AG09319 (cell line): ENCODE data around the gene CEP164.

Source experiments
- DNase-seq: peaks from one replicate; pipeline ENCODE4 v3.0.0-alpha.2; 2010; ENCODE audit warnings: low read depth; ENCODE audit errors: extremely low read depth
- TF ChIP-seq, protein P1 (sequence below): IDR thresholded peaks from 2 replicates; pipeline ENCODE4 v1.5.1; 2011; ENCODE audit warnings: low read depth, mild to moderate bottlenecking, inconsistent platforms, low read length, moderate library complexity

CEP164 gene

DNA sequence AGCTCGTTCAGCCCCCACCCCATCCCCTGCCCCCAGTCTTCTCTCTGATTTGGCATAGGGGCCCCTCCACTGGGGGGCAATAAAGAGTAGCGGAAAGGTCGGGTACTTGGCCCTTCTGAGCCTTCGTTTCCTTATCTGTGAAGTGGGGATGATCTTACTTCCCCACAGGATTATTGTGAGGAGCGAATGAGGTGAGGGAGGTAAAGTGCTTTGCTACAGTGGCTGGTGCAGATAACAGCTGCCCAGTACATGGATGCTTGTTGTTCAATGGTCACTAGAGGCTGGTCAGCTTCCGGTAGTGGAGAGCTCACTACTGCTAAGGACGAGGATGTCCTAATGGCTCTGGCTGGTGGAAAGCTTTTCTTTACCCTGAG is 101.2 kb downstream of the CEP164 start:
- no peak for DNase-seq
- TF ChIP-seq, protein P1, sequence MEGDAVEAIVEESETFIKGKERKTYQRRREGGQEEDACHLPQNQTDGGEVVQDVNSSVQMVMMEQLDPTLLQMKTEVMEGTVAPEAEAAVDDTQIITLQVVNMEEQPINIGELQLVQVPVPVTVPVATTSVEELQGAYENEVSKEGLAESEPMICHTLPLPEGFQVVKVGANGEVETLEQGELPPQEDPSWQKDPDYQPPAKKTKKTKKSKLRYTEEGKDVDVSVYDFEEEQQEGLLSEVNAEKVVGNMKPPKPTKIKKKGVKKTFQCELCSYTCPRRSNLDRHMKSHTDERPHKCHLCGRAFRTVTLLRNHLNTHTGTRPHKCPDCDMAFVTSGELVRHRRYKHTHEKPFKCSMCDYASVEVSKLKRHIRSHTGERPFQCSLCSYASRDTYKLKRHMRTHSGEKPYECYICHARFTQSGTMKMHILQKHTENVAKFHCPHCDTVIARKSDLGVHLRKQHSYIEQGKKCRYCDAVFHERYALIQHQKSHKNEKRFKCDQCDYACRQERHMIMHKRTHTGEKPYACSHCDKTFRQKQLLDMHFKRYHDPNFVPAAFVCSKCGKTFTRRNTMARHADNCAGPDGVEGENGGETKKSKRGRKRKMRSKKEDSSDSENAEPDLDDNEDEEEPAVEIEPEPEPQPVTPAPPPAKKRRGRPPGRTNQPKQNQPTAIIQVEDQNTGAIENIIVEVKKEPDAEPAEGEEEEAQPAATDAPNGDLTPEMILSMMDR = no peak

DNA sequence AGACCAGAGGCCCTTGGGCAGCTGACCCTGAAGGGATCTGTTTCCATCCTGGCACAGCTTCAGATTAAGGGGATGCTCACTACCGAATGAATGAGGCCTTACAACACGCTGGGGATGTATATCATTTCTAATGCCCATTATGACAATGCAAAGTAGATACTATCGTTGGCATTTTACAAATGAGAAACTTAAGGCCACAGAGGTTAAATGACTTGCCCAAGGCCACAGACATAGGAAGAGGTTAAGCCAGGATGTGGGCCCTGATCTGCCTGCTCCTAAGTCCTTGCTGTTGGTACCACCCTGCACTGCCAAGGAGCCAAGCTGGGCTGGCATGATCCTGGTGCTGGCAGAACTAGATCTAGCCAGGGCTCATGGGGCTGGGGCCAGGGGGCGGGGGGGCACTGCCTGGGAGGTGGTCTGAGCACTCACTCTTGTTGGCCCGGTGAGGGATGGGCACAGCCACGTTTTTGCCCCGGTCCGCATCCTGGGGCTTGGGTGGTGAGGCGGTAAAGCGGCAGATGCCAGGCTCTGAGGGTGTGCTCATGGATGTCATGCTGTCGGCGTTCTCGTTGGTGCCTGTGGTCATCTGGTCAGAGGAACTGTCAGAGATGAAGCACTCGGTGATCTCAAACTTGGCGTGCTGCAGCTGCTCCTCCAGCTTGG is 102.8 kb downstream of the CEP164 start:
- no peak for DNase-seq
- TF ChIP-seq, protein P1 = no peak

DNA sequence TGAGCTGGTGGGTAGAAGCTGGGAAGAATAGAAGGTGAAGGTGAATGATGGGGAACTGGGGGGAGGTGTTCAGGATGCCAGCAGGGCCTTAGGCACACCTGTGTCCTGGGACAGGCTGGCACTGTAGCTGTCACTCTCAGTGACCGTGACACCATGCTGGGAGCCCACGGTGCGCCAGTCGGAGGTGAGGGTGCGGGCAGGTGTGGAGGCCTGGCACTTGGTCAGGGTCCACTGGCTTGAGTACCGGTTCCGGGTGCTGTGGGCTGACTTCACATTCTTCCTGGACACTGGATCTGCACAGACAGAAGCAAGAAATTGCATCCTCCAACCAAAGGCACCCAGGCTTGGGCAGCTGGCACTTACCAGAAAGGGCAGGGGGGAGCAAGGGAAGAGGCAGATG is 103.8 kb downstream of the CEP164 start:
- TF ChIP-seq, protein P1 = no peak
- DNase-seq = no peak

DNA sequence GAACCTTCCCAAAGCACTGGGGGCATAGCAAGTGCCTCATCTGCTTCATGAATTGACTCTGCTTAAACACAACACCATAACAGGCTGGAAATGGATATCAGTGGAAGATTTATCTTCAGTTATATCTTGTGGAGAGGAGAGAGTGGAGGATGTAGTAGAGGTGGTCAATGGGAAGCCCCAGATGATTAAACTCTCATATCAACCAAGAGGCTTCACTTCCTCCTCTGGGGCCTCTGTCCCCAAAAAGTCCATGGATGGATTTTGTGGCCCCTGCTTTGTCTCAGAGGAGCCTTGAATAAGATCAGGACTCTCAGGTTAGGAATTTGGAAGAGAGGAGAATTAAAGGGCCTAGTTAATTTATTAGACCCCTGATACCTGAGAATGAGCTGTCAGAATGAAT is 106.1 kb downstream of the CEP164 start:
- TF ChIP-seq, protein P1 = no peak
- no peak for DNase-seq

DNA sequence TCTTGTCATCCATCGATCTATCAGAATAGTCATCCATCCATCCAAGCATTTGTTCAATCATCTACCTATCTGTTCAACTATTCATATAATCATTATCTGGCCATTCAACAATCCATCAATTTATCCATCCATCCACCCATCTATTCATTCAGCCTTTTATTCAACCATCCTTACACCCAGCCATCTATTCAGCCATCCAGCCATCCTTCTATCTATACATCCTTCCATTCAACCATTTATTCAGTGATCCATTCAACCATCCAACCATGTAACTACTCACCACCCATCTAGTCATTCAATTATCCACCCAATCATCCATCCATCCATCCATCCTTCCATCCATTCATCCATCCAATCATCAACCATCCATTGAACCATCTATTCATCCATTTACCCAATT is 106.8 kb downstream of the CEP164 start:
- DNase-seq = no peak
- TF ChIP-seq, protein P1 = no peak

DNA sequence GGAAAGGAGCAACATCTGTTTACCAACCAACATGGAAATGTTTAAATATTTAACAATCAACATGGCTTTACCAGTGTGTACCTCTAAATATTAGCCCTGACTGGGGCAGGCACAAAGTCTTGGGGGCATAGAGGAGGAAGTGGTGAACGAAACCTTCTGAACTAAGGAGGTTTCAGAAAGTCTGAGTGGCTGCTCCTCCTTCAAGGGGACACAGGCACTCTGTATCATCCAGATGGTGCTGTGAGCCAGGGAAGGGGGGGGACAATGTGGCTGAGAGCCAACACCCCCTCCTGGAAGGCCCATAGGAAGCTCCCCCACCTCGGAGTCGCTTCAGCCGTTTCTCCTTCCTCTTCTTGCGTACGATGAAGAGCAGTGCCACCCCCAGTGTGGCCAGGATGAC is 107.7 kb downstream of the CEP164 start:
- DNase-seq = no peak
- TF ChIP-seq, protein P1 = no peak

DNA sequence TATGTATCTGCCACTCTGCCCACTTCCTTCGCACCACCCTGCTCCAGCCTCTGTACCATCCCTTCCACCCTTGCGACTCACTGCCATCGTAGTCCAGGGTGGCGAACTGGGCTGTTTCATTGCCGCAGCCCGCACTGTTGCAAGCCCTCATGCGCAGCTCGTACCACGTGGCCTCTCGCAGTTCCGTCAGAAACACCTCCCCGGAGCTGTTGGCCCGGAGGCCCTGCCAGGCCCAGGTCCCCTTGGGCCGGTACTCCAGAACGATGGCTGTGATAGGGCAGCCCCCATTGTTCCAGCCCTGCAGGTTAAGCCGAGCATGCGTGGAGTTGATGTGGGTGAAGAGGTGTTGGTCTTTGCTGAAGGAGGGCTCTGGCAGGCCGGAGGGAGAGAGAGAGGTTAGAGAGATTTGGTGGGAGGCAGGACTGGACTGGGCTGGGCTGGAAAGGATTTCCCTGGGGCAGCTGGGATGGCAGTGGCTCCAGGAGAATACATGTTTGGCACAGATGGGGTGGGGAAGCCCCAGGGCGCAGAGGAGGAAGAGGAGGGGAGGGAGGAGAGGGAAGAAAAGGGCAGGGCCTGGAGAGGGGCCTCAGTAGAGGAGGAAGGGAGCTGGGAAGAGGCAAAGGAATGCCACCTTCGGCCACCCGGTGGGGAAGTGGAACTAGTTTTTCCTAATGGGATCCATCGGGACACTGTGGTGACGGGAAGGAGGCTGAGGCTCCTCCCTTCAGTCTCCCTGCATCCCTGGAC is 109.6 kb downstream of the CEP164 start:
- TF ChIP-seq, protein P1 = no peak
- DNase-seq = no peak
